ENCODE data around the gene CNTRL. TPM values are rescaled to one million over a fixed set of nuclear protein-coding genes. Genes with fewer than 3 reads are reported as not detected.

Gene CNTRL
- polyA plus RNA-seq, 1 of the 3 experiments (the other 2 are of a cell fraction) = 3.6 TPM

DNA sequence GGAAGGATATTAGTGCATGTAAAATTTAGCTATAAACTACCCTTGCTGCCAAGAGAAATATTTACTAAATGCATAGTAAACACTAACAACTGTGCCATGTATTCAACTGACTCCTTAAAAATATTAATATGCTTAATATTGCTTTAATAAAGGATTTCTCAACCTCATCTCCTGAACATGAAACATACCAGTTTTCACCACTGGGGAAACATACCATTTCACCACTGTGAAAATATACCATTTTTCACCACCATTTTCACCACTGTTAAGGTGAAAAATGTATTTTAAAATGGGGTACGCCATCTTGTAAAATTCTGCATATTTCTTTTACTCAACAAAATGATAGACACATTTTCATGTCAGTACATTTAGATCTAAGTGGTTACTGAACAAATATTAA lies 122.4 kb downstream of the CNTRL start:
- Histone ChIP-seq H3K27me3 (ENCODE audit: insufficient read depth) (no peaks in the 10 kb centered on the region), H3K9me2 (no peaks in the 10 kb centered on the region), H3K9me3 (no peaks in the 10 kb centered on the region), H3K4me1 (ENCODE audit: control insufficient read depth in 1 of 2, insufficient read depth in 2 of 2, low read depth in 1 of 2, low read length in 1 of 2) (peaks cover 33 to 44% of the 10 kb centered on the region in 2 experiments; a peak in 3 of 4 replicates), H3K36me3 (replicated peaks in 1 of 2; ENCODE audit: control insufficient read depth in 1 of 2, insufficient read depth in 2 of 2, low read length in 1 of 2) (peaks cover 0 to 4% of the 10 kb centered on the region in 2 experiments), H3K9ac (no peak overlapping the region), H3K79me2 (ENCODE audit: insufficient read depth) (peaks cover 95% of the 10 kb centered on the region), H3K4me2 (no peak overlapping the region), H3K27ac (ENCODE audit: low read depth in 2 of 2, low read length in 1 of 2) (no peak overlapping the region), H4K20me1 (ENCODE audit: insufficient read depth) (peaks cover 88% of the 10 kb centered on the region), H3K4me3 (ENCODE audit: low read depth in 2 of 2, low read length in 1 of 2) (no peak overlapping the region), H3F3A (replicated peaks; ENCODE audit: insufficient read depth) (peaks cover 14% of the 10 kb centered on the region), H2AFZ (ENCODE audit: low read depth) (no peak overlapping the region)
- ChIA-PET CTCF (interaction anchor here (1.4 kb wide), 1 partner anchor 9 kb away, joined by 4 read pairs; no protein-coding TSS in a partner anchor), POLR2A (no interaction called here)
- DNase-seq = no peak
- TF ChIP-seq, protein P1, sequence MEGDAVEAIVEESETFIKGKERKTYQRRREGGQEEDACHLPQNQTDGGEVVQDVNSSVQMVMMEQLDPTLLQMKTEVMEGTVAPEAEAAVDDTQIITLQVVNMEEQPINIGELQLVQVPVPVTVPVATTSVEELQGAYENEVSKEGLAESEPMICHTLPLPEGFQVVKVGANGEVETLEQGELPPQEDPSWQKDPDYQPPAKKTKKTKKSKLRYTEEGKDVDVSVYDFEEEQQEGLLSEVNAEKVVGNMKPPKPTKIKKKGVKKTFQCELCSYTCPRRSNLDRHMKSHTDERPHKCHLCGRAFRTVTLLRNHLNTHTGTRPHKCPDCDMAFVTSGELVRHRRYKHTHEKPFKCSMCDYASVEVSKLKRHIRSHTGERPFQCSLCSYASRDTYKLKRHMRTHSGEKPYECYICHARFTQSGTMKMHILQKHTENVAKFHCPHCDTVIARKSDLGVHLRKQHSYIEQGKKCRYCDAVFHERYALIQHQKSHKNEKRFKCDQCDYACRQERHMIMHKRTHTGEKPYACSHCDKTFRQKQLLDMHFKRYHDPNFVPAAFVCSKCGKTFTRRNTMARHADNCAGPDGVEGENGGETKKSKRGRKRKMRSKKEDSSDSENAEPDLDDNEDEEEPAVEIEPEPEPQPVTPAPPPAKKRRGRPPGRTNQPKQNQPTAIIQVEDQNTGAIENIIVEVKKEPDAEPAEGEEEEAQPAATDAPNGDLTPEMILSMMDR (IDR thresholded peaks at IDR 0.05) = peak; percentile 33; the same call in 1 of the 2 replicates
- TF ChIP-seq YY1 (IDR thresholded peaks at IDR 0.05; ENCODE audit: low read depth) (no peak), CHD2 (IDR thresholded peaks at IDR 0.05; ENCODE audit: low read length, partially characterized antibody) (no peak), MEF2A (IDR thresholded peaks at IDR 0.05; ENCODE audit: borderline replicate concordance, low read depth) (no peak)
- TF ChIP-seq, protein P2, sequence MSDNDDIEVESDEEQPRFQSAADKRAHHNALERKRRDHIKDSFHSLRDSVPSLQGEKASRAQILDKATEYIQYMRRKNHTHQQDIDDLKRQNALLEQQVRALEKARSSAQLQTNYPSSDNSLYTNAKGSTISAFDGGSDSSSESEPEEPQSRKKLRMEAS (IDR thresholded peaks at IDR 0.05; ENCODE audit: low read depth) = no peak
- TF ChIP-seq, protein P3, sequence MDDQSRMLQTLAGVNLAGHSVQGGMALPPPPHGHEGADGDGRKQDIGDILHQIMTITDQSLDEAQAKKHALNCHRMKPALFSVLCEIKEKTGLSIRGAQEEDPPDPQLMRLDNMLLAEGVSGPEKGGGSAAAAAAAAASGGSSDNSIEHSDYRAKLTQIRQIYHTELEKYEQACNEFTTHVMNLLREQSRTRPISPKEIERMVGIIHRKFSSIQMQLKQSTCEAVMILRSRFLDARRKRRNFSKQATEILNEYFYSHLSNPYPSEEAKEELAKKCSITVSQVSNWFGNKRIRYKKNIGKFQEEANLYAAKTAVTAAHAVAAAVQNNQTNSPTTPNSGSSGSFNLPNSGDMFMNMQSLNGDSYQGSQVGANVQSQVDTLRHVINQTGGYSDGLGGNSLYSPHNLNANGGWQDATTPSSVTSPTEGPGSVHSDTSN (IDR thresholded peaks at IDR 0.05) = no peak
- TF ChIP-seq, protein P4, sequence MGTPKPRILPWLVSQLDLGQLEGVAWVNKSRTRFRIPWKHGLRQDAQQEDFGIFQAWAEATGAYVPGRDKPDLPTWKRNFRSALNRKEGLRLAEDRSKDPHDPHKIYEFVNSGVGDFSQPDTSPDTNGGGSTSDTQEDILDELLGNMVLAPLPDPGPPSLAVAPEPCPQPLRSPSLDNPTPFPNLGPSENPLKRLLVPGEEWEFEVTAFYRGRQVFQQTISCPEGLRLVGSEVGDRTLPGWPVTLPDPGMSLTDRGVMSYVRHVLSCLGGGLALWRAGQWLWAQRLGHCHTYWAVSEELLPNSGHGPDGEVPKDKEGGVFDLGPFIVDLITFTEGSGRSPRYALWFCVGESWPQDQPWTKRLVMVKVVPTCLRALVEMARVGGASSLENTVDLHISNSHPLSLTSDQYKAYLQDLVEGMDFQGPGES (IDR thresholded peaks at IDR 0.05; ENCODE audit: low read depth, low read length) = no peak
- 97% methylated on average over 1 of the region's 1 CpG for WGBS (ENCODE audit: low lambda C conversion rate)

DNA sequence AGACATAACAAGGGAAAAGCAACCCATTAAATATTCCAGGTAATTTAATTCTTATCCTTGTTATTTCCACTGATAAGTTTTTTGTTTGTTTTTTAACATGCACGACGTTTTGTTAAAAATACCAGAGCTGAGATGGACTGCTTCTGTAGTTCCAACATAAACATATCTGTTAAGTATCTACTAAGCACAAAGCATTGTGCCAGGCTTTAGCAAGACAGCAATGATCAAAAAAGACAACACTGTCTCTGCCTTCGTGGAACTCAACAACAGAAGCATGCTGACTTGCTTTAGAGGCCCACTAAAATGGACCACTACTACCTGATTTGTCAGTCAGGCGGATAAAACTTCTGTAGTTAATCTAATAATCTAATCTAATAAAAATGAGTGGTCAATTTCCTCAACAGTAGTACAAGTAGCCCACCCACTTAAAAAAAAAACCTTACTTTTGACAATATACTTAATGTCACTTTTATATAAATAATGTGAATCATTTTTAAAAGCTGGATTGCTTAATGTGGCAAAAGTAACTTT lies 123.8 kb downstream of the CNTRL start:
- CTCF ChIA-PET = interaction anchor here (1.0 to 4.8 kb wide), 5 partner anchors 10 to 80 kb away, joined by 3 to 25 read pairs (median 4); no protein-coding TSS in a partner anchor
- Histone ChIP-seq H3K36me3 (replicated peaks in 1 of 2; ENCODE audit: control insufficient read depth in 1 of 2, insufficient read depth in 2 of 2, low read length in 1 of 2) (no peaks in the 10 kb centered on the region), H3K79me2 (ENCODE audit: insufficient read depth) (peaks cover 81% of the 10 kb centered on the region), H3K9ac (peak overlapping the region; percentile 13; the same call in 1 of the 2 replicates), H3K4me1 (ENCODE audit: control insufficient read depth in 1 of 2, insufficient read depth in 2 of 2, low read depth in 1 of 2, low read length in 1 of 2) (peaks cover 31 to 39% of the 10 kb centered on the region in 2 experiments; a peak in 3 of 4 replicates), H3K4me3 (ENCODE audit: low read depth in 2 of 2, low read length in 1 of 2) (no peak overlapping the region; a peak in 1 of 4 replicates), H3F3A (replicated peaks; ENCODE audit: insufficient read depth) (peaks cover 5% of the 10 kb centered on the region), H3K27ac (ENCODE audit: low read depth in 2 of 2, low read length in 1 of 2) (no peak overlapping the region), H3K27me3 (ENCODE audit: insufficient read depth) (no peaks in the 10 kb centered on the region), H2AFZ (ENCODE audit: low read depth) (no peak overlapping the region), H3K9me2 (no peaks in the 10 kb centered on the region), H3K4me2 (peak overlapping the region; percentile 87), H4K20me1 (ENCODE audit: insufficient read depth) (peaks cover 74% of the 10 kb centered on the region), H3K9me3 (no peaks in the 10 kb centered on the region)
- DNase-seq = no peak
- WGBS (ENCODE audit: low lambda C conversion rate) = 34% methylated on average over 4 of the region's 4 CpGs
- POLR2A ChIA-PET = no interaction called here
- TF ChIP-seq MXI1 (IDR thresholded peaks at IDR 0.05; ENCODE audit: low read depth, low read length) (0 out of 2 replicates have a peak, but pooled peaks have one; percentile 29), ELF1 (IDR thresholded peaks at IDR 0.05) (no peak)
